Endothelial cell of umbilical vein (primary cell): ENCODE results near the gene MCEMP1. TPM values are rescaled to one million over a fixed set of nuclear protein-coding genes. Genes with fewer than 3 reads are reported as not detected.

Experiments
- BruUV-seq: library from RNA; stranded (reverse); fragments of 400-500 nt; replicated peaks from 2 replicates; lab custom pipeline; 2021; lab: Mats Ljungman, UMichigan
- CTCF ChIA-PET: fragments of 300-600, 350-600 bp; sonication (Branson Sonifier 250); formaldehyde crosslinking; loops from one replicate; lab custom pipeline; 2021; ENCODE audit warnings: antibody characterized with exemption, inconsistent platforms; lab: Charles Lee
- POLR2A ChIA-PET: fragments of 300-600, 350-600 bp; sonication (Branson Sonifier 250); formaldehyde crosslinking; loops from one replicate; lab custom pipeline; 2021; ENCODE audit warnings: antibody characterized with exemption, inconsistent platforms; lab: Charles Lee
- DNase-seq: peaks from one replicate; pipeline ENCODE4 v3.0.0-alpha.2; 2011; ENCODE audit warnings: low read depth, low spot score
- FAIRE-seq: peaks from 2 replicates; lab custom pipeline; 2011; peaks lifted over from hg19 to GRCh38; lab: Jason Lieb, UNC
- H2AFZ ChIP-seq: 2 replicates; pipeline ENCODE4 v1.6.0; 2012; ENCODE audit warnings: low read depth, low read length, control low read depth, inconsistent platforms
- H3K27ac ChIP-seq: 2 replicates; pipeline ENCODE4 v1.5.1; 2011; ENCODE audit warnings: low read depth, mild to moderate bottlenecking, control low read depth, low read length, moderate library complexity; ENCODE audit not compliant: insufficient read depth
- H3K27me3 ChIP-seq, 2 experiments: 2 replicates each; pipeline versions ENCODE4 v1.6.0 to v1.6.1; 2011; ENCODE audit warnings: low read length in 2 of 2, mixed read lengths in 1 of 2; ENCODE audit not compliant: control insufficient read depth in 2 of 2, insufficient read depth in 2 of 2
- H3K36me3 ChIP-seq, 2 experiments: 2 replicates in 1 of 2; 3 replicates in 1 of 2; pipeline ENCODE4 v1.5.1; 2011; ENCODE audit warnings: low read length in 2 of 2, mild to moderate bottlenecking in 1 of 2, moderate library complexity in 1 of 2; ENCODE audit not compliant: control insufficient read depth in 2 of 2, insufficient read depth in 2 of 2; ENCODE audit errors: extremely low read depth in 1 of 2
- H3K4me1 ChIP-seq: 3 replicates; pipeline ENCODE4 v1.5.1; 2011; ENCODE audit warnings: mild to moderate bottlenecking, low read length; ENCODE audit not compliant: control insufficient read depth, insufficient read depth; ENCODE audit errors: extremely low read depth
- H3K4me2 ChIP-seq: 2 replicates; pipeline ENCODE4 v1.6.1; 2011; ENCODE audit warnings: low read length, control low read depth, mixed read lengths; ENCODE audit not compliant: insufficient read depth
- H3K4me3 ChIP-seq, 3 experiments: fragments of 200-600 bp in 1 of 3; sonication (generic), shearing (Covaris generic) in 1 of 3; replicated peaks in 1 of 3; 2 replicates each; pipeline ENCODE4 v1.5.1; 2011 to 2016; ENCODE audit warnings: control low read depth in 3 of 3, low read length in 3 of 3, mild to moderate bottlenecking in 2 of 3, inconsistent platforms in 1 of 3, low read depth in 1 of 3, moderate library complexity in 1 of 3; ENCODE audit not compliant: insufficient read depth in 1 of 3
- H3K79me2 ChIP-seq: 2 replicates; pipeline ENCODE4 v1.6.0; 2012; ENCODE audit warnings: low read length, inconsistent platforms; ENCODE audit not compliant: control insufficient read depth, insufficient read depth
- H3K9ac ChIP-seq: replicated peaks from 2 replicates; pipeline ENCODE3; 2011; ENCODE audit warnings: low read length, control low read depth; ENCODE audit not compliant: insufficient read depth; ENCODE audit errors: extremely low read depth
- H3K9me1 ChIP-seq: replicated peaks from 3 replicates; pipeline ENCODE4 v1.6.0; 2011; ENCODE audit warnings: mild to moderate bottlenecking, low read length; ENCODE audit not compliant: control insufficient read depth, insufficient read depth; ENCODE audit errors: extremely low read depth
- H3K9me3 ChIP-seq: replicated peaks from 2 replicates; pipeline ENCODE4 v1.5.1; 2012; ENCODE audit warnings: low read length, inconsistent platforms; ENCODE audit not compliant: control insufficient read depth, insufficient read depth
- H4K20me1 ChIP-seq: replicated peaks from 2 replicates; pipeline ENCODE3; 2011; ENCODE audit warnings: mild to moderate bottlenecking, low read length; ENCODE audit not compliant: control insufficient read depth, insufficient read depth; ENCODE audit errors: extremely low read depth
- CTCF ChIP-seq, 2 donors: IDR thresholded peaks; 1 replicate in 1 of 2; 2 replicates in 1 of 2; pipeline ENCODE4 v1.5.1; 2011; ENCODE audit warnings: low read length in 2 of 2, mild to moderate bottlenecking in 2 of 2, moderate library complexity in 2 of 2, control low read depth in 1 of 2, inconsistent platforms in 1 of 2, low read depth in 1 of 2; ENCODE audit not compliant: insufficient read depth in 1 of 2; ENCODE audit errors: extremely low read depth in 1 of 2
- EZH2 ChIP-seq: IDR thresholded peaks from 2 replicates; pipeline ENCODE4 v1.6.1; 2012; ENCODE audit warnings: borderline replicate concordance, low read depth, mild to moderate bottlenecking, moderate library complexity, low read length, inconsistent platforms; ENCODE audit not compliant: severe bottlenecking
- FOS ChIP-seq: IDR thresholded peaks from 2 replicates; pipeline ENCODE4 v1.6.1; 2011; ENCODE audit warnings: mild to moderate bottlenecking, low read length, moderate library complexity, borderline replicate concordance; ENCODE audit not compliant: insufficient read depth
- GATA2 ChIP-seq: IDR thresholded peaks from 2 replicates; pipeline ENCODE4 v1.7.0; 2011; ENCODE audit warnings: low read depth, mild to moderate bottlenecking, moderate library complexity, mixed read lengths, low read length; ENCODE audit not compliant: insufficient read length, insufficient read depth
- JUN ChIP-seq: IDR thresholded peaks from 2 replicates; pipeline ENCODE4 v1.6.1; 2011; ENCODE audit warnings: borderline replicate concordance, low read depth; ENCODE audit not compliant: insufficient read length, insufficient read depth
- MYC ChIP-seq: IDR thresholded peaks from one replicate; pipeline ENCODE4 v1.6.1; 2011; ENCODE audit warnings: mild to moderate bottlenecking, low read depth, low read length
- POLR2A ChIP-seq: IDR thresholded peaks from 2 replicates; pipeline ENCODE4 v1.6.1; 2012; ENCODE audit warnings: low read depth, mild to moderate bottlenecking, control low read depth, low read length
- POLR2AphosphoS5 ChIP-seq: IDR thresholded peaks from 2 replicates; pipeline ENCODE4 v1.6.1; 2012; ENCODE audit warnings: low read depth, mild to moderate bottlenecking, control low read depth, low read length, moderate library complexity; ENCODE audit not compliant: insufficient read depth
- dilution Hi-C: fragments of 300-500 bp; cut with MboI; formaldehyde crosslinking; loops from one replicate; pipeline ENCODE4 v1.15.0; 2019; ENCODE audit warnings: low sequenced_read_pairs; ENCODE audit not compliant: extremely low pct_ligation_motif_present
- intact Hi-C: fragments of 100-400 bp; cut with micrococcal nuclease; formaldehyde crosslinking; loops from one replicate; pipeline ENCODE4 v1.10.0; 2022
- polyA plus RNA-seq, 4 experiments: library from polyadenylated mRNA; depleted of rRNA in 3 of 4; stranded (reverse) in 3 of 4; unstranded in 1 of 4; fragments of >200 nt; gene quantifications; 2 replicates each; pipeline versions ENCODE4 v1.2.1 to v1.2.3, GENCODE V29; 2011 to 2012; ENCODE audit warnings: missing spikeins in 1 of 4
- total RNA-seq: library from RNA; stranded (reverse); gene quantifications from 2 replicates; pipeline ENCODE4 v1.2.3, GENCODE V29; 2021
- TF ChIP-seq, protein P1 (sequence below): IDR thresholded peaks from 2 replicates; pipeline ENCODE4 v1.6.1; 2011; ENCODE audit not compliant: insufficient read depth, insufficient read length

The MCEMP1 gene
- total and polyA plus RNA-seq, 2 donors (not counting 3 experiments of a cell fraction or from before 2014, with no cell fraction given): not detected

DNA sequence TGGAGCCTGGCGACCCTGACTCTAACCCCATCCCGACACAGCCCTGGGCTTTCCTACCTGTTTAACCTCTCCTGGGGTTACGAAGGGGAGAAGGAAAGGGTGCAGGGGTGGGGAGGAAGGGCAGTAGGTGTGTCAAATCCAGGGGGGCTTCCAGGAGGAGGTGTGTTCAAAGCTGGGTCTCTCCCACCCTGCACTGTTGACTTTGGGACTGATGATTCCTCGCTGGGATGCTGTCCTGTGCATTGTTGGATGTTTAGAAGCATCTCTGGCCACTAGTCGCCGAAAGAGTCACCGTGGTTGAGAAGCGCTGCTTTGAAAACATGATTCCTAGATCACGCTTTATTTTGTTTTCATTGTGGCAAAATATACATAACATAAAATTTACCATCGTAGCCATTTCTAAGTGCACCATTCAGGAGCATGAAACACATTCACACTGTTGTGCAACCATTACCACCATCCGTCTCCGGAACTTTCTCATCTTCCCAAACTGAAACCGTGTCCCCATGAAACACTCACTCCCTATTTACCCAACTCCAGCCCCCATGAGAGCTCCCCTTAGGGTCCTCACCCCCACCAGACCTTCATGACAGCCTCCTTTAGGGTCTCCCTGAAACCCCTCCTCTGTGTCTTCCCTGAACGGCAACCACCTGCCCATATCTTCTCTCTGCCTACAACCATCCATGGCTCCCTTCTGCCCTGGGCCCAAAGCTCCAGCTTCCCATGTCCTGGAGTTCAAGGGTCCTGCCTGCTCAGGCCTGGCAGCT, 29.5 kb downstream of the MCEMP1 start:
- Histone ChIP-seq H3K27me3 (no peaks in the 10 kb centered on the region), H3K9me1 (no peaks in the 10 kb centered on the region), H3K4me1 (no peaks in the 10 kb centered on the region), H3K9me3 (no peaks in the 10 kb centered on the region), H2AFZ (no peak overlapping the region), H3K4me3 (no peak overlapping the region), H3K4me2 (no peak overlapping the region), H4K20me1 (no peaks in the 10 kb centered on the region), H3K36me3 (no peaks in the 10 kb centered on the region), H3K27ac (no peak overlapping the region), H3K79me2 (no peaks in the 10 kb centered on the region), H3K9ac (no peak overlapping the region)
- POLR2A ChIA-PET: no interaction called here
- DNase-seq: no peak
- CTCF ChIA-PET: no interaction called here
- no peak for FAIRE-seq
- no peak for TF ChIP-seq CTCF (IDR thresholded peaks at IDR 0.05; ENCODE audit: extremely low read depth in 1 of 2, insufficient read depth in 1 of 2, low read depth in 1 of 2, low read length in 2 of 2)
- TF ChIP-seq POLR2A: no peak
- TF ChIP-seq FOS: no peak
- TF ChIP-seq POLR2AphosphoS5: no peak
- TF ChIP-seq EZH2: no peak
- no peak for TF ChIP-seq GATA2
- no peak for TF ChIP-seq JUN
- TF ChIP-seq, protein P1, sequence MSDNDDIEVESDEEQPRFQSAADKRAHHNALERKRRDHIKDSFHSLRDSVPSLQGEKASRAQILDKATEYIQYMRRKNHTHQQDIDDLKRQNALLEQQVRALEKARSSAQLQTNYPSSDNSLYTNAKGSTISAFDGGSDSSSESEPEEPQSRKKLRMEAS: no peak
- no peak for TF ChIP-seq MYC
- intact Hi-C loops: no loop called here
- BruUV-seq: no TSS peak
- dilution Hi-C loops: no loop called here
